Stimulated activated CD4-positive, alpha-beta T cell treated with anti-CD3 and anti-CD28 coated beads, TNF-alpha, amount 100 ng/mL, for 48 hours (primary cell): ENCODE measurements around the gene MSTO1.
"Not testable (repeated sequence)": the region's sequence is repeated elsewhere in the genome, so short reads cannot be mapped to it uniquely, and the experiment has no call there.

Experiments
- DNase-seq, 3 donors: peaks; one replicate each; pipeline ENCODE4 v3.0.0-alpha.2; 2020; ENCODE audit warnings: low read depth in 3 of 3

The MSTO1 gene

DNA sequence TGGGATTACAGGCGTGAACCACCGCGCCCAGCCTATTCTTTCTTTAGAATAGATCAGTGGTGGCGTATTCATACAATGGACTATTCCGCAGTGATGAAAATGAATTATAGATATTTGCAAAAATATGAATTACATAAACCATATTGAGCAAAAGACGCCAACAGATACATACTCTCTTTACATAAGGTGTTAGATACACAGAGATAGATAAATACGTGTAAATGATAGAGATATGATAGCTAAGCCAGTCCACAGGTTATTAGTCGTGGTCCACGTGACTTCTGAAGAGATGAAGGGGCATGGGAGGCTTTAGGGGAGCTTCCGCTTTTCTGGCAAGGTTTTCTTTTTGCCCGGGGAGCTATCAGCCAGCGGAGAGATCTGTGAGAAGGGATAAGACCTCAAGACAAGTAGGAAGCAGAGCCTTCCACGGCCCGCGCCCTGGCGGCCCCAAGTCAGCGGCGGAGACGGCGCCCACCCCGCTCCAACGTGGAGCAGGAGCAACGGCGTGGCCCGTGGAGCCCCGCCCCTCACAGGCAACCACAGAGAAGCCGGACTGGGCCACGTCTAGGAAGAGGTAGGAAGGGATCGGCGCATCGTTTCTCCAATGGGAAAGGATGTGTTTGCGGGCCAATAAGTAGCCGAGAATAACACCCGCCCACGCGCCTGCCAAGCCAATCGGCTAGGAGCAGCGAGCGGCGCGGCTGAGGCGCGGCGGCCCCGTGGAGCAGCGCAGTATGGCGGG lies at the start of gene MSTO1:
Gene MSTO1 (plus strand): TSS at position 704 of the 742 bp plus-strand sequence. CDS start 31 bp downstream, at position 735.
- peak; percentile 98 to 99 (median 99) for DNase-seq

DNA sequence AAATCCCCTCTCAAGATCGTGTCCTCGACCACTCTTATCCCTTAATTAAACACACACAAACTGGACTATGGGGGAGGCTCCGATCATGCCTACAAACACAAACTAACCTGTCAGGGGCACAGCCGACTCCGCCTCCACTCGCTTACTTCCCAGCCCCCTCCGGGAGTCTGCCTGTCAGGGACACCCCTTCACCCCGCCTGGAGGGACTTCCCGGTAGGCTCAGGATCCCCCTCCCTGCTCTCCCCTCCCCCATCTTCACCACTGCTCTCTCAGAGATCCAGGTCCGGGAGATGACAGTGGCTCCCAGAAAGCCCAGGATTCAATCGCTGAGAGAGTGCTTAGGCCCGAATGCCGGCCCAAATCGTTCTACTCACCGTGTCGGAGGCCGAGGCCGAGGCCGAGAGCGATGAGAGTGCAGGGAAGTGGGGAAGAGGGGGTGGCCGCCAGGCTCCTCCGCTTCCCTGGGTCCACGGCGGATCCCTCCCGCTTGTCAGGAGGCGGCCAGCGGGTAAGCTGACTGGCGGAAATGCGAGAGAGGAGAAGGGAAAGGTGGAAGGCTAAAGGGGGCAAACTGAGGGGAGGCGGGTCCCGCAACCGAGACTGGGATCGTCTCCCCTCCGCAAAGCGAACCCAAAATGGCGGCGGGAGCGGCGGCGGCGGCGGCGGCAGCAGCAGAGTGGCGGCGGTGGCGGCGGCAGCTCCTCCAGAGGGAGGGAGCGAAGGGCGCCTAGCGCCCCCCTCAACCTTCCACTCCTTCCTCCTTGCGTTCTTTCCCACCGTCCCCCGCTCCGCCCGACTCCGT lies 48.0 kb upstream of the MSTO1 start:
- DNase-seq = peak; percentile 35 to 51 (median 41)

DNA sequence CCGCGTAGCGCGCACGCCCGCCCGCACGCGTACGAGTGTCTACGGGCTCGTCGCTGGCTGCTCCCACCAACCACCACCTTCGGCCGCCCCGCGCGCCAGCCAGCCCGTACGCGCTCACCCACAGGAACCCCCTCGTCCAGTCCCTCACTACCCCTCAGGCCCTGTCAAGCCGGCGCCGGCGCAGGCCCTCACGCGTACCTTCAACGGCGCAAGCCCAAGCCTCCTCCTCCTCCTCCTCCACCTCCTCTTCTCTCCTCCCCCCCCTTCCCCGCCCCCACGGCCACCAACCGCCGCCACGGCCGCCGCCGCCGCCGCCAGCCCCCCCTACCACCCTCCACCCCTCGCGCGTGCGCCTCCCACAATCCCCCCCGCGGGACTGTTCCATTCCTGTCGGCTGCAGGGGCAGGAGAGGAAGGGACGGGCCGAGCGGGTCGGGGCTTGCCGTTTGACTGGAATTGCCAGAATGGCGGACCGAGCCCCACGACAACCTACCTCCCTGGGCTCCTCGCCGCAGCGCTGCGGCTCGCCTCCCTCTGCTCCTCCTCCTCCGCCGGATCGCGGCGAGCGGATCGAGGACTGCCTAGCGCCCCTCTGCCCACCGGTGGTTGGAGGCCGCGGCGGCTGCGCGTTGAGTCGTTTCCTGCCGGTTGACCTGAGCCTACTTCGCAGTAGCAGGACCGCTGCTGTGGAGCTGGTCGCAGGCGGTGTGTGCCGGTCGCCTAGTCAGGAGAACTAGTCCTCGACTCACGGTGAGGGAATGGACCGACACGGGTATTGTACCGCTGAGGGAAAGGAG lies 47.2 kb upstream of the MSTO1 start, which contains the start of gene ASH1L:
Gene ASH1L (minus strand): TSS at position 223 of the 796 bp plus-strand sequence. CDS start 41,284 bp downstream, outside the sequence.
- DNase-seq = peak; percentile 82 to 91 (median 91)

DNA sequence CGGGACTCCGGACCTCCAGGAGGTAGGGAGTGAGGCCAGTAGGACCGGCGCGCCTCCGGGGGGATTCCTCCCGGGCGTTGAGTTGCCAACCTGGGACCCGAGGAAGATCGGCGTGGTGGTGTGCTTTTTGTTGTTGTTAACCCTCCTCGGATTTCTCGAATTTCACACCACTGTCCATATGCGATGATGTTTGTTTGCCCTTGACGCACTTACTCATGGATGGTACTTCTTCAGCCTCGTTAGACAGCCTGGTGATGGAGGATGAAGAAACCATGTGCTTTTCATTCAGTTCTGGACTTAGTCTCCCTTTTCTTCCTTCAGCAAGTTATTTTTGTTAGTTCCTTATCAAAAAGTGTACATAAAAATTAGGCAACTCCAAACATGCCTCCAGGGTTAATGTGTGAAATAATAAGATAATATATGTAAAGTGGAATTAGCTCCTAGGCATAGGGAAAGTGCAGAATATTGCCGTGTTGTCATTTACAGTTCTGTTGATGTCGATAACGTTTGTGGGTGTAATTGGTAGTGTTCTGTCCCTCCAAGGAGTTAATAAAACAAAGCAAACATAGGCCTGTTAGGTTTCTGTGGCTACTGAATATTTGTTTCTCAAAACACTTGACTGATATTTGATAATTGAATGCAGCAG lies 46.5 kb upstream of the MSTO1 start:
- DNase-seq = not testable (repeated sequence)

DNA sequence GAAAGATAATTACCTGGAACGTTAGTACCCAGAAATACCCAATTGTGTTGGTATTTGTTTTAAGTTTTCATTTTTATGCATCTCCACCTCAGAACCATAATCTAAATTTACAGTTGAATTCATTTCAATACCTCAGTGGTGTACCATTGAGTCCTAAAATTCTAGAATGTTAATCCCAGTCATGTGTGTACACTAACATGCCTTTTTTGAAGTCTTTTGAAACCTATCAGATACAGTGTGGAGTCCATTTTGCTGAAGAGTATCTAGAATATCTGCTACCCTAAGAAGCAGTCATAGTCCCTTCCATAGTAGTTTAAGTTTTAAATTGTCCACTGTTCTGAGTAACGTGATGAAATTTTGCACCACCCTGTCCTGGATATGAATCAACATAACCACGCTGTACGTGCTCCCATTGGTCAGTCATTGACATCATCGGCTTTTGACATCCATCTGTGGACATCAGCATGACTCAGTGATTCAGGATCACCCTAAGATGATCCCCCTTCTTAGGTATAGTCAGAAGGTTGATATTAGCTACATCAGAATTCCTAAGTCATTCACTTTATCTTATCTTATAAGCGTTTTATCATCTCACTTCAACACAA lies 39.9 kb upstream of the MSTO1 start:
- no peak for DNase-seq

DNA sequence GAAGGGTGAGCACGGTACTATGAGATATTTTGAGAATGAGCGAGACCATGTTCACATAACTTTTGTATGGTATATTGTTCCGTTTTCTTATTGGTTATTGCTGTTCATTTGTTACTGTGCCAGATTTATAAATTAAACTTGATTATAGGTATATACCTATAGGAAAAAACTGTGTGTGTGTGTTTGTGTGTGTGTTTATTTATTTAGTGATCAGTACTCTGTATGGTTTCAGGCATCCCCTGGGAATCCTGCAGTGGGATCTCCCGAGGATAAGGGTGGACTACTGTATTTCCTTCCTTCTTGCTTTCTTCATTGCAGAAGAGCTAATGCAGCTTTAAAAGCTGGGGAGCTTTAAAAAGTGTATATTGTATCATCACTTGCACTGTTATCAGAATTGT lies 39.4 kb upstream of the MSTO1 start:
- DNase-seq = no peak

DNA sequence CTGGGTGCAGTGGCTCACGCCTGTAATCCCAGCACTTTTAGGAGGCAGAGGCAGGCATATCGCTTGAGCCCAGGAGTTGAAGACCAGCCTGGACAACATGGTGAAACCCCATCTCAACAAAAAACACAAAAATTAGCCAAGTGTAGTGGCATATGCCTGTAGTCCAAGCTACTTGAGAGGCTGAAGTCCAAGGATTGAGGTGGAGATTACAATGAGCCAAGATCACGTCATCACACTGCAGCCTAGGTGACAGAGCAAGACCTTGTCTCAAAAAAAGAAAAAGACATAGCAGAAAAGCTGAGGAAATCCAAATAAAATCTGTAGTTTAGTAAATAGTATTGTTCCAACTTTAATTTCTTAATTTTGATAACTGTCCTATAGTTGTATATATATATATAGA lies 35.9 kb upstream of the MSTO1 start:
- no peak for DNase-seq

DNA sequence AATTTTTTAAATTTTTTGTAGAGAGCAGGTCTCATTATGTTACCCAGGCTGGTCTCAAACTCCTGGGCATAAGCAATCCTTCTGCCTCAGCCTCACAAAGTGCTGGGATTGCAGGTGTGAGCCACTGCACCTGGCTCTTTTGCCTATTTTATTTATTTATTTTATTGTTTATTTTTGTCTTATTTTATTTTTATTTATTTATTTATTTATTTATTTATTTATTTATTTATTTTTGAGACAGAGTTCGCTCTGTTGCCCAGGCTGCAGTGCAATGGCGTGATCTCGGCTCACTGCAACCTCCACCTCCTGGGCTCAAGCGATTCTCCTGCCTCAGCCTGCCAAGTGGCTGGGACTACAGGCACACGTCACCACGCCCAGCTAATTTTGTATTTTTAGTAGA lies 34.4 kb upstream of the MSTO1 start:
- DNase-seq = not testable (repeated sequence)

DNA sequence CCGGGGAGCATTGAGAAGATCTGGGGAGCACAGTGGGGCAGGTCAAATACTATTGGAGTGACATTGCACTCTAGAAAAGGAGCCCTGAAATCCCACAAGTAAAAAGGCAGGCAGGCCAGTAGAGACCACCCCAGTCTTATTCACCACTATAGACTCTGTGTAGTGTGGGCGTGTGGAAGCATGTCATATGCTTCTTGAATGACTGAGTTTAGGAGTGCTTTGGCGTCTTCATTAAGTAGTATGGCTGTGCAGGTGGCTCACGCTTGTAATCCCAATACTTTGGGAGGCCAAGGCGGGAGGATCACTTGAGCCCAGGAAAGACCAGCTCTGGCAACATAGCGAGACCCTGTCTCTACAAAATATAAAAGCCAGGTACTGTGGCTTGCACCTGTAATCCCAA lies 26.2 kb upstream of the MSTO1 start:
- DNase-seq = not testable (repeated sequence)

DNA sequence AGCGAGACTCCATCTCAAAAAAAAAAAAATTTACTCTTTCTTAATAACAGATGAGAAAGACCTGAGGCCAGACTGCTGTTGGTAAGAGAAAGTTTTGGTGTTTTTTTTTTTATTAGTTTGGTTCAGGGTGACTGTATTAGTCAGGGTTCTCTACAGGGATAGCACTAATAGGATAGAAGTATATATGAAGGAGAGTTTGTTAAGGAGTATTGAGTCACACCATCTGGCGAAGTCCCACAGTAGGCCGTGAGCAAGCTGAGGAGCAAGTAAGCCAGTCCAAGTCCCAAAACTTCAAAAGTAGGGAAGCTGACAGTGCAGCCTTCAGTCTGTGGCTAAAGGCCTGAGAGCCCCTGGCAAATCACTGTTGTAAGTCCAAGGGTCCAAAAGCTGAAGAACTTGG lies 20.7 kb upstream of the MSTO1 start:
- DNase-seq = not testable (repeated sequence)

DNA sequence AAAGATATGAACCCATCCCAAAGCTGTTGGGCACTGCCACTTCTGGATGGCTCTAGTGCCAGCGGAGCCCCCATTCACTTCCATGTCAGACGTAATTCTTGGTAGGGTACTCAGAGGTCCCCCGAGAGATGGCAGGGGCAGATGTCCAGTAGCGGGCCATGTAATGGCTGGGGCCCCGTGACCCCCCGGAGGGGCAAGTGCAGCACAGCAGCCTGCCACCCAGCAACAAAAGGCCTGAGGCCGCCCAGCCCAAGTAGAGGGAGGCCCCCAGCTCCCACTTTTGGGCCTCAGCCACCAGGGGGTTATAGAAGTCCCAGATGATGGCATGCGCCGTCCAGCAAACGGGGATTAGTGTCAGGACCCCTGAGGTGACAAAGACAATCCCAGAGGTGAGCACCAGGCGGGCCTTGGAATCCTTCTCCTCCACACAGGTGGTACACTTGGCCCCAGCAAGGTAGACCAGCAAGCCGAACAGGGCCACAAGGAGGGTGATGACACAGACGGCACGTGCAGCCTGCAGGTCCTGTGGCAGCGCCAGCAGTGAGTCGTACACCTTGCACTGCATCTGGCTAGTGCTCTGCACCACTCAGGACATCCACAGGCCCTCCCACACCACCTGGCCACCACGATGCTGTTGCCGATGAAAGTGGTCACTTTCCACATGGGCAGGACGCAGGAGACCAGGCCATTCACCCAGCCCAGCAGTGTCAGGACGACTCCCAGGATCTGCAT lies 19.3 kb upstream of the MSTO1 start:
- DNase-seq = not testable (repeated sequence)

DNA sequence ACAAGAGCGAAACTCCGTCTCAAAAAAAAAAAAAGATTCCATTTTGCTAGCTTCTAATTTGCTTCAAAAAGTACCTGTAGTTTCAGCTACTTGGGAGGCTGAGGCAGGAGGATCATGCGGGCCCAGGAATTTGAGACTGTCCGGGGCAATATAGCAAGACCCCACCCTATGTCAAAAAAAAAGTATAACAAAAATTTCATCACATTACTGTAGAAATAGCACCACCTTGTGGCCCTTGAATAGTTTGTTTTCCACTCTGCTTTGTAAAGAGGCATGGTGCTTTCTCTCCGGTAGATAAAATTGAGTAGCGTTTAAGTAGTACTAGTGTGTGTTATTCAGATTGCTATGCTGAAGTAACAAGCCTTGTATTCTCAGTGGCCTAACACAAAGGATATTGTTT lies 18.2 kb upstream of the MSTO1 start:
- peak in 1 of 3 donors; percentile 21 for DNase-seq

DNA sequence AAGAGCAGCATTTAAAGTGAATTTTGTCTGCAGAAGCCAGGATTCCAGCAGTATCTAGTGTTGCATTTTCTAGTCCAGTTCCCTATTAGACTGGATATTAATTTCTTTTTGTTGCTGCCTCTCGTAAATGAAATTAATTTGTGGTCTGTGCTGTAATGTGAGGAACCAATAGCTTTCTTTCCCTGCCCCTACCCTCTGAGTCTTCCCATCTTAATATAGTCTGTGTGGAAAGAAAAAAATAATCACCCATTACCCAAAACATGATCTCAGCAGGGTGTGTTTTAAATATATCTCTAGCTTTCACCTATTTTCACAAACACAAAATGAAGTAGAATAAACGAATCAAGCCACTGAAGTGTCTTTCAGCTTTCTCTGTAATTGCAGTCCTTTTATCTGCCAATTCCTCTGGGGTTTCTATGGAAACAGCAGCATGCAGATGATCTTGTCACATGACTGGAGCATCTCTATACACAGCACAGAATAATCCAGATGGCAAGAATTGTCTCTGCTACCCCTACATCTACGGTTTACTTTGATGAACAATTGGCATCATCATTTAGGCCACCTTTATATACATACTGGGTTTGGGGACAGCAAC lies 14.0 kb upstream of the MSTO1 start:
- DNase-seq = not testable (repeated sequence)

DNA sequence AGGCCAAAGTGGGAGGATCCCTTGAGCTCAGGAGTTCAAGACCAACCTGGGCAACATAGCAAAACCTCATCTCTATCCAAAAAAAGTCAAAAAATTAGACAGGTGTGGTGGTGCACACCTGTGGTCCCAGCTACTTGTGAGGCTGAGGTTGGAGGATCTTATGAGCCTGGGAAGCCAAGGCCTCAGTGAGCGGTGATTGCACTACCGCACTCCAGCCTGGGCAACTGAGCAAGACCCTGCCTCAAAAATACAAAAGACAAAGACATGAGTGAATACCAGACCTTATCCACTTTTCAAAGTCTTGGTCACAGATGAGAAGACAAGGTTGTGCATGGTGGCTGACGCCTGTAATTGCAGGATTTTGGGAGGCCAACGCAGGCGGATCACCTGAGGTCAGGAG lies 13.2 kb upstream of the MSTO1 start:
- no peak for DNase-seq

DNA sequence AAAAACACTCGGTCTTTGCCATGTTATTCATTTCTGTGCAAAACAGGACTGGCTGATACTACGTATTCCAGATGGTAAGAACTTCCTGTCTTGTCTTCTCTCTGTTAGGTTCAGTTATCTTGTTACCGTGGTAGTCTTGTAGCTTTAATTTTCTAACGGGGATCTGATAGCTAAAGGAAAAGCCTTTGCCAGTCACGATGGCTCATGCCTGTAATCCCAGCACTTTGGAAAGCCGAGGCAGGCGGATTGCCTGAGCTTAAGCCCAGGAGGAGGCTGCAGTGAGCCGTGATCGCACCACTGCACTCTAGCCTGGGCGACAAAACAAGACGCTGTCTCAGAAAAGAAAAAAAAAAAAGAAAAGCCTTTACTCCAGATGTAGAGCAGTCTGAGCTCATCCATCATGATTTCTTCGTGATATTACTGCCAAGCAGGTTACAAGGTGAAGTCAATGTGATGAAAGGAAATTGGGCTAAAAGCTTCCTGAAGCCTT lies 11.1 kb upstream of the MSTO1 start:
- DNase-seq = no peak

DNA sequence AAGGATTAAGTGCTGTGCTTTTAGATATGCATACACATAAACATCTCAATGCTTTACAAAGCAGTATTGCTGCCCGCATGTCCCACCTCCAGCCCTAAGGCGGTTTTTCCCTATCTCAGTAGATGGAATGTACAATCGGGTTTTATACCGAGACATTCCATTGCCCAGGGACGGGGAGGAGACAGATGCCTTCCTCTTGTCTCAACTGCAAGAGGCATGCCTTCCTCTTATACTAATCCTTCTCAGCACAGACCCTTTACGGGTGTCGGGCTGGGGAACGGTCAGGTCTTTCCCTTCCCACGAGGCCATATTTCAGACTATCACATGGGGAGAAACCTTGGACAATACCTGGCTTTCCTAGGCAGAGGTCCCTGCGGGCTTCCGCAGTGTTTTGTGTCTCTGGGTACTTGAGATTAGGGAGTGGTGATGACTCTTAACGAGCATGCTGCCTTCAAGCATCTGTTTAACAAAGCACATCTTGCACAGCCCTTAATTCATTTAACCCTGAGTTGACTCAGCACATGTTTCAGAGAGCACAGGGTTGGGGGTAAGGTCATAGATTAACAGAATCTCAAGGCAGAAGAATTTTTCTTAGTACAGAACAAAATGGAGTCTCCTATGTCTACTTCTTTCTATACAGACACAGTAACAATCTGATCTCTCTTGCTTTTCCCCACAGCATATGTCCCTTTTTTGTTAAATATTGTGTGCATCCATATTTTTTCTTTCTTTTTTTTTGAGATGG lies 10.0 kb upstream of the MSTO1 start:
- not testable (repeated sequence) for DNase-seq

DNA sequence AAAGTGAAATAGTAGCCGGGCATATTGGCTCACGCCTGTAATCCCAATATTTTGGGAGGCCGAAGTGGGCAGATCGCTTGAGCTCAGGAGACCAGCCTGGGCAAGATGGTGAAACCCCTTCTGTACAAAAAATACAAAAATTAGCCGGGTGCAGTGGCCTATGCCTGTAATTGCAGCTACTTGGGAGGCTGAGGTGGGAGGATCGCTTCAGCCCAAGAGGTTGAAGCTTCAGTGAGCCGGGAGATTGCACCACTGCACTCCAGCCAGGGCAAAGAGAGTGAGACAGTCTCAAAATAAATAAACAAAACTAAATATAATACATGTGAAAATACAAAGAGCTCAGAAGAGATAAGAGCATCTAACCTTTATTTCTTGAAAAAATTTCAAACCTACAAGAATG lies 2.3 kb upstream of the MSTO1 start:
- DNase-seq = no peak

DNA sequence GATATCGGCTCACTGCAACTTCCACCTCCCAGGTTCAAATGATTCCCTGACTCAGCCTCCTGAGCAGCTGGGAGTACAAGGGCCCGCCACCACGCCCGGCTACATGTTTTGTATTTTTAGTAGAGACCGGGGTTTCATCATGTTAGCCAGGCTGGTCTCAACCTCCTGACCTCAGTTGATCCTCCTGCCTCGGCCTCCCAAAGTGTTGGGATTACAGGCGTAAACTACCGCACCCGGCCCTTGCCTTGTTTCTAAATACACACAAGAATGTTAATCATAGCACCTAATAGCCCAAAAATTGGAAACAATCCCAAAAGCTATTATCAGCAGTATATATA lies 1.2 kb upstream of the MSTO1 start:
- no peak for DNase-seq

DNA sequence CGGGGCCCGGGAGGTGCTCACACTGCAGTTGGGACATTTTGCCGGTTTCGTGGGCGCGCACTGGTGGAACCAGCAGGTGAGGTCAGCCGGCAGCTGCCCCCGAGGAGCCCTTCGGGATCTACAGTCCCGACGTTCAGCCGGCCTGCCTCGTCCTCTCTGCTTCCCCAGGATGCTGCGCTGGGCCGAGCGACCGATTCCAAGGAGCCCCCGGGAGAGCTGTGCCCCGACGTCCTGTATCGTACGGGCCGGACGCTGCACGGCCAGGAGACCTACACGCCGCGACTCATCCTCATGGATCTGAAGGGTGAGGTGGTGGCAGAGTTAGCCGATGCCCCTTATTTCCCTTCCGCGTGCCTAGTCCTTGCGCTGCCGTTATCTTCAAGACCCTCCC lies 234 bp downstream of the MSTO1 start:
- DNase-seq = not testable (repeated sequence)
